Stimulated activated CD4-positive, alpha-beta T cell treated with anti-CD3 and anti-CD28 coated beads, TNF-alpha, amount 100 ng/mL, for 24 hours (primary cell): Measurements from ENCODE around the gene IFITM5.
"Not testable (repeated sequence)": the region's sequence is repeated elsewhere in the genome, so short reads cannot be mapped to it uniquely, and the experiment has no call there.

ENCODE experiments used
- DNase-seq, 3 experiments: peaks; one replicate each; pipeline ENCODE4 v3.0.0-alpha.2; 2020; ENCODE audit warnings: low read depth in 3 of 3

IFITM5 gene

DNA sequence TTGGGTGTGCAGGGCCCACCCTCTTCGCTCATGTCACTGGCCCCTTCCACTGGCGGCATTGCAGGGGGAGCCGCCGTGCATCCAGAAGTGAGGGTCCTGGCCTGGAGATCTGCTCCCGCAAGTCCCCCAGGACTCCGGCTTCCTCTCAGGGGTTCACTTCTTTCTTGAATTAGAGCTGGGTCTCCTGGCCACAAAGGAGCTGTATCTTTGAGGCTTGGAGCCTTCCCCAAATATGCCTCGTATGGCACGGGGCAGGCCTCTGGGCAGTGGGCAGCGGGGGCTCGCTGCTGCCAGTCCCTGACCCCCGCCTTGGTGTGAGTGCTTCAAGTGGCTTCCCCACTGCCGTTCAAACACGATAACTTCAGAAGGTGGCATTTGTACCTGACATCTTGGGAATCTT, 28.7 kb upstream of the IFITM5 start:
- no peak for DNase-seq

DNA sequence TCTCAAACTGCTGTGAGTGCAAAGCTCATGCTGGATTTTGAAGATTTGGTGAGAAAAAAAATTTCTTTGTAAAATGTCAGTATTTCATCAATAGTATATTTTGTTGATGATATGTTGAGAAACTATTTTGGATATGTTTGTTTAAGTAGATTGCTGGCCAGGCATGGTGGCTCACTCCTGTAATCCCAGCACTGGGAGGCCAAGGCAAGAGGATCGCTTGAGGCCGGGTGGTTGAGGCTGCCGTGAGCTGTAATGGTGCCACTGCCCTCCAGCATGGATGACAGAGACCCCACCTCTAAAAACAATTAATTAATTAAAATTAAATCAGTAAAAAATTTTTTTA, 28.2 kb upstream of the IFITM5 start:
- no peak for DNase-seq

DNA sequence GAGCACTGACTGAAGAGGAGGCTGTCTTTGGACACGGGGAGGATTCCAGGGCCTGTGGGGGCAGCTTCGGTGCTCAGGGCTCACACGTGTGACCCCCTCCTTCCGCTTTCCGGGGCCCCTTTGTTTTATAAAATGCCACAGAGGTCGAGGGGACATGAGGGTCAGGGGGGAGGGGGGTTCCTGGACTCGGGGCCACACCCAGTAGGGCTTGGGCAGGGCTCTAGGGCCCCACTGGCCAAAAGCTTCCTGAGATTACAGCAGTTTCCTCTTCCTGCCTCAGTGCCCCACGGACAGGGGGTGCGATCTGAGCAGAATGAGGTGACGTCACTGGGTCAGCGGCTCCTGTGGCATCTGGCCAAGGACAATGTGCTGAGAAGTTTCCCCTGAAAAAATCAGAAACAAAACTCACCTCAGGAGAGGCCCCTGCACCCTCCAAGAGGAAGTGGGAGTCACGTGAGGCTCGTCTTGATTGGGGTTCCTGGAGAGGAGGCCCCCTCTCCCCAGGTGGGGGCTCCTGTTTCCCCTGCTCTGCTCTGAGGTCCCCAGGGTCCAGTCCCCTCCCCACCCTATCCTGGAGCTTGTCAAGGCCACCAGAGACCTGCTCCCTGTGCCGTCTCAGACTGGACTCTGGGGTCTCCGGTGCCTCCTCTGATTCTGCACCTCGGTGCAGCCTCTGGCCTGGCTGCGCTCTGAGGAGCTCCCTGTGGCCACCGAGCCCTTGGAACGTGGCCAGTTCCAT, 27.7 kb upstream of the IFITM5 start:
- peak in 1 of 3 experiments; percentile 73 for DNase-seq

GRCh38 chr11:326592-326841, 27.2 kb upstream of the IFITM5 start:
- DNase-seq, result no peak

GRCh38 chr11:325796-326591, 26.7 kb upstream of the IFITM5 start:
- no peak for DNase-seq

DNA sequence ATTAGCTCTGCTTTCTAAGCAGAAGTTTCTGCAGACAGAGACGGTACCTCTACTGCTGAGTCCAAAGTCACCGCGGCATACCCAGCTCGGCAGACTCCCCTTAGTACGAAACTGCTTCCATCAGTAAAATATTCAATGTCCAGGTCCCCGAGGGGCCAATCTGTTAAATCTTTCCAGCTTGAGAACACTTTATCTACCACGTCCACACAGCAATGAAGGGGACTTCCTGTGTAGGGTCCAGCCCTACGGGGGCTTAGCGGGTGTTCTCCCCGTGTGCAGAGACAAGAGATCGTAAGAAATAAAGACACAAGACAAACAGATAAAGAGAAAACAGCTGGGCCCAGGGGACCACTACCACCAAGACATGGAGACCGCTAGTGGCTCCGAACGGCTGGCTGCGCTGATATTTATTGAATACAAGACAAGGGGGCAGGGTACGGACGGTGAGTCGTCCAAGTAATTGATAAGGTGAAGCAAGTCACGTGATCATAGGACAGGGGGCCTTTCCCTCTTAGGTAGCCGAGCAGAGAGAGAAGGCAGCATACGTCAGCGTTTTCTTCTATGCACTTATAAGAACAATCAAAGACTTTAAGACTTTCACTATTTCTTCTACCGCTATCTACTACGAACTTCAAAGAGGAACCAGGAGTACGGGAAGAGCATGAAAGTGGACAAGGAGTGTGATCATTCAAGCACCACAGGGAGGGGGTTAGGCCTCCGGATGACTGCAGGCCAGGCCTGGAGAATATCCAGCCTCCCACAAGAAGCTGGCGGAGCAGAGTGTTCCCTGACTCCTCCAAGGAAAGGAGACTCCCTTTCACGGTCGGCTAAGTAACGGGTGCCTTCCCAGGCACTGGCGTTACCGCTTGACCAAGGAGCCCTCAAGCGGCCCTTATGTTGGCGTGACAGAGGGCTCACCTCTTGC, 25.5 kb upstream of the IFITM5 start:
- DNase-seq, result not testable (repeated sequence)

GRCh38 chr11:324156-324555, 24.8 kb upstream of the IFITM5 start:
- no peak for DNase-seq

GRCh38 chr11:319888-320273, 20.6 kb upstream of the IFITM5 start:
- not testable (repeated sequence) for DNase-seq

DNA sequence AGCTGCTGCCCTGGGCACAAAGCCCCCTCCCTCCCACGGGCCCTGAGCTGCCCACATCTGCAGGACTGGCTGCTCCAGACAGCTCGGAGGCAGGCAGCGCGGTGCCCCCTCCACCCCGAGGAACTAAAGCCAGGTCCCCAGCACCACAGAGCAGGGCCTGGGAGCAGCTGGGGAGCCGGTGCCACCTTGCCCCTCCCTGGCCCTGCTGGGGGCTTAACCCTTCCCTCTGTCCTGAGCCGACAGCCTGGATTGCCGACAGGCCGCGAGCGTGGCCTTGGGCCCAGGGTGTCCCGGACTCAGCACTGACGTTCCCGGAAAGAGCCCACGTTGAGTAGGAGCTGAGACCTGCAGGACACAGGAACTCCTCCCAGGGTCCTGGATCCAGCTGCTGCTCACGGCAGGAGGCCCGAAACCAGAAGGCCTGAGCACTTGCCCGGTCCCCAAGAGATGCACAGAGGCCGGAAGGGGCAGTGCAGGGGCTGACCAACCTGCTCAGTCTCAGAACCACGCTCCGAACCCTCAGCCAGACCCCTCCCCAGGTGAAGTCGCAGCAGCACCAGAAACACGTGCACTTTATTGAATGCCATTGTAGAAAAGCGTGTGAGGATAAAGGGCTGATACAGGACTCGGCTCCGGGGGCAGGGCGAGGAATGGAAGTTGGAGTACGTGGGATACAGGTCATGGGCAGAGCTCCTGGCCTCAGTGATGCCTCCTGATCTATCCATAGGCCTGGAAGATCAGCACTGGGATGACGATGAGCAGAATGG, 20.0 kb upstream of the IFITM5 start:
- not testable (repeated sequence) for DNase-seq

GRCh38 chr11:318405-319120, 19.2 kb upstream of the IFITM5 start:
- DNase-seq, result not testable (repeated sequence)

DNA sequence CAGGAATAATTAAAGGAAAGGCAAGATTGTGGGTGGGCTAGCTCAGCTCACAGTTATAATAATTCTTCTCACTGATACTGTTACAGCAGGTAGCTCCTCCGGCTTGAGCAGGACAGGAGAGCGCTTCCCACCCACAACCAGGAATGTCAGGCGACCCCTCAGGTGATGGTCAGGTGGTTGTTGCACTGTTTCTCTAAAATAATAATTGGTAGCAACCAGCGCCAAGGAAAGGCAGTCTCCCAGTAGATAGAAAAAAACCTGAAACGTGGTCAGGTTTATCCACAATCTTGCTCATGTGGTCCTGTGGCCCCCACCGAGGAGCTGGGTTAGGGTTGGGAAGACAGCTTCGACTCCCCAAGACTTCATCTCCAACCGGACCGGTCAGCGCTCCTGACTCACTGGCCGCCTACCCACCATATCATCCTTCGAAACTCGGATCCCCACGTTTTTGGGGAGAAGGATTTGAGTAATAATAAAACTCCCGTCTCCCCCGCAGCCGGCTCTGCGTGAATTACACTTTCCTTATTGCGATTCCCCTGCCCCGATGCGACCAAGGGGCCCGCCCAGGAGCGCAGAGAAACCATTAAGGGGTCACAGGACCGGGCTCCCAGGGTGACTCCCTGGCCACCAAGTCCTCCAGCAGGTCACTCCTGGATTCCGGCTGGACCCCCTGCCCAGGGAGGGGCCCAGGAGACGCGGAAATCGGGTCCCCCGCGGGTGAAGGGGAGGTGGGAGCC, 18.5 kb upstream of the IFITM5 start:
- DNase-seq, result not testable (repeated sequence)

- no peak for DNase-seq
These were observed 17.6 kb upstream of the IFITM5 start for GRCh38 chr11:316891-317301.

DNA sequence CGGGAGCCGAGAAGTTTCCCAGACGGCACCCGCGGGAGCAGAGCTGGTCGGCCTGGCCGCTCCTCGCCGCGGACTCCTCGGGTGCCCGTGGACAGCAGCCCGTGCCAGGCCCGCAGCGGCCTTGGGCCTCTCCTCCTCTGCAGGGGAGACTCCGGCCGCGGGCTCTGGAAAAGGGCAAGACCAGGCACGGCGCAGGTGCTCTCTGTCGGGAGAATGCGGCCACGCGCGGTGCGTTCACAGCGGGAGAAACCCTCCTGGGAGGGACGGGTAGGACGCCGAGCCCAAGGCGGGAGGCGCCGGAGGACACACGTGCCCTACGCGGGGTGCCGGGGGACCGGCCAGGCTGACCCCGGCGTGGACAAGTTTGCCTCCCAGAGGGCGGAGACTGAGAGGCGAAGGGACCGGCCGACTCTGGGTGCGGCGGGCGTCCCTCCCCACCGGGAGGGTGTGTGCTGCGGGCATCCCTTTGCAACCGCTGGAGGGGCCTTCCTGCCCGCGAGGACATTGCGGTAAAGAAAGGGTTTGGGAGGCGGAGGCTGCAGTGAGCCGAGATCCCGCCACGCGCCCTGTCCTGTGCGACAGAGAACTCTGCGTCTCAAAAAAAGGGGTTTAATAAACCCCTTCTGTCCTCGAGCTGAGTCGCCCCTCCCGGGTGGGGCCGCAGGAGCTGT, 16.8 kb upstream of the IFITM5 start:
- DNase-seq, result no peak

DNA sequence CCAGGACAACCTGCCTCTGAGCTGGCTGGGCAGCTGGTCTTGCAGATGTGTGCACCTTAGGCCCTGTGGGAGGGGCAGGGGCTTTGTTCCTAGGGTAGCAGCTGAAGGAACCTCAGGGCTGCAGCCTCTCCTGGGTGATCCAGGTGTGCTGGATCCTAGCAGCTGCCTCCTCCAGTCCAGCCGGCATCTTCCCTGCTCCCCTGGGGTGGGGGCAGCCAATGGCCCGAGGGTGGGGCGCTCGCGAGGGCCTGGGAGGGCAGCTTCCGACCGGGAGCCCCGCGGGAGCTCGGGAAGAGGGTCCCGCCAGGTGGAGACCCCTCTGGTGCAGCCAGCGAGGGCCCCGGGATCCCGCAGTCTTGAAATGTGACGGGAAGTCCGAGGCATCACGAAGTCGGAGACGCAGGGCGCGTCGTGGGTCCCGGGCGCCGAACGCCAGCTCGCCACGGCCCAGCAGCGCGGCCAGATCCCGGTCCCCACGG, 16.2 kb upstream of the IFITM5 start:
- no peak for DNase-seq

GRCh38 chr11:315051-315481, 15.7 kb upstream of the IFITM5 start:
- no peak for DNase-seq

- DNase-seq, result not testable (repeated sequence)
These were observed 15.2 kb upstream of the IFITM5 start for GRCh38 chr11:314554-314875.

GRCh38 chr11:313787-314553, 14.6 kb upstream of the IFITM5 start, which contains the start of gene IFITM1:
Gene IFITM1, plus strand, starts transcription at chr11:314040. Its CDS starts 131 bp downstream, at chr11:314171.
- peak in 1 of 3 experiments; percentile 58 for DNase-seq

GRCh38 chr11:313304-313786, 14.0 kb upstream of the IFITM5 start:
- DNase-seq, result no peak
